GM11168 (cell line): ENCODE data around the gene ADAMTS9.

Experiments used
- in situ Hi-C: fragments of 300-500 bp; cut with MboI; formaldehyde crosslinking; loops from one replicate; pipeline ENCODE4 v1.12.0; 2022; ENCODE audit warnings: low sequenced_read_pairs; ENCODE audit not compliant: unreplicated experiment

The ADAMTS9 gene, protein sequence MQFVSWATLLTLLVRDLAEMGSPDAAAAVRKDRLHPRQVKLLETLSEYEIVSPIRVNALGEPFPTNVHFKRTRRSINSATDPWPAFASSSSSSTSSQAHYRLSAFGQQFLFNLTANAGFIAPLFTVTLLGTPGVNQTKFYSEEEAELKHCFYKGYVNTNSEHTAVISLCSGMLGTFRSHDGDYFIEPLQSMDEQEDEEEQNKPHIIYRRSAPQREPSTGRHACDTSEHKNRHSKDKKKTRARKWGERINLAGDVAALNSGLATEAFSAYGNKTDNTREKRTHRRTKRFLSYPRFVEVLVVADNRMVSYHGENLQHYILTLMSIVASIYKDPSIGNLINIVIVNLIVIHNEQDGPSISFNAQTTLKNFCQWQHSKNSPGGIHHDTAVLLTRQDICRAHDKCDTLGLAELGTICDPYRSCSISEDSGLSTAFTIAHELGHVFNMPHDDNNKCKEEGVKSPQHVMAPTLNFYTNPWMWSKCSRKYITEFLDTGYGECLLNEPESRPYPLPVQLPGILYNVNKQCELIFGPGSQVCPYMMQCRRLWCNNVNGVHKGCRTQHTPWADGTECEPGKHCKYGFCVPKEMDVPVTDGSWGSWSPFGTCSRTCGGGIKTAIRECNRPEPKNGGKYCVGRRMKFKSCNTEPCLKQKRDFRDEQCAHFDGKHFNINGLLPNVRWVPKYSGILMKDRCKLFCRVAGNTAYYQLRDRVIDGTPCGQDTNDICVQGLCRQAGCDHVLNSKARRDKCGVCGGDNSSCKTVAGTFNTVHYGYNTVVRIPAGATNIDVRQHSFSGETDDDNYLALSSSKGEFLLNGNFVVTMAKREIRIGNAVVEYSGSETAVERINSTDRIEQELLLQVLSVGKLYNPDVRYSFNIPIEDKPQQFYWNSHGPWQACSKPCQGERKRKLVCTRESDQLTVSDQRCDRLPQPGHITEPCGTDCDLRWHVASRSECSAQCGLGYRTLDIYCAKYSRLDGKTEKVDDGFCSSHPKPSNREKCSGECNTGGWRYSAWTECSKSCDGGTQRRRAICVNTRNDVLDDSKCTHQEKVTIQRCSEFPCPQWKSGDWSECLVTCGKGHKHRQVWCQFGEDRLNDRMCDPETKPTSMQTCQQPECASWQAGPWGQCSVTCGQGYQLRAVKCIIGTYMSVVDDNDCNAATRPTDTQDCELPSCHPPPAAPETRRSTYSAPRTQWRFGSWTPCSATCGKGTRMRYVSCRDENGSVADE (N-terminal part only)

DNA sequence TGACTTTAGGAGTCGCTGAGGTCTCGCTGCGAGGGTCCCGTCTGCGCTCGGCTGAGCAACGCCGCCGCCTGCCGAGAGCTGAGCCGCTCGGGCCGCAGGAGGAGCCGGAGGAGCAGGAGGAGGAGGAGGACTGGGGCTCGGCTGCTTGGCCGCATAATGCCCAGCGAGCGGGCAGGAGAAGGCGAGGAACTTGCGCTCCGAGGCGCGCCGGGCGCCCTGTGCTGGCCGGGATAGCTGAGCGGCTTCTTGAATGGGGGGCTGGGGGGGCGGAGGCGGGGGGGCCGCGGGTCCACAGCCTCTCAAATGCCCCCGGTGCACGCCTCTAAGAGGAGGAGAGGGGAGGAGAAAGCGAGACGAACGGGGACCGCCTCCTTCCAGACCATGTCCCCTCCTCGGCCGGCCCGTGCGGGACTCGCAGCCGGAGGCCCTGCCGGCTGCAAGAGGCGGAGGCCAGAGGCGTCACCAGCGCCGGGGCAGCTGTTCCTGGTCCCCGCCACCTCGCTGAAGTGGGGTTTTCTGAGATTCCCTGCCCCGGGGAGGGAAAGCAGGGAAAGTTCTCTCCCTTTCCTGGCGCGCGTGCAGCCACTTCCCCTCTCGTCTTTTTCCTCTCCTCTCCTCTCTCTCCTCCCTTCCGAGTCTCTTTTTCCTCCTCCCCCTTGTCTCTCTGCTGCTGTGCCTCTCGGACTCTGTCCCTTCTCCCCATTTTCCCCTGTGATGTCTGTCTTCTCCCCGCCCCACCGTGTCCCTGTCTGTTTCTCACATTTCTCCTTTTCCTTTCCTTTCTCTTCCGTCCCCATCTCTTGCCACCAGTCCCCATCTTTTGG is at the start of gene ADAMTS9:
Gene ADAMTS9, minus strand, starts transcription at position 220 of the 824 bp plus-strand sequence. CDS start 343 bp downstream, outside the sequence.
- in situ Hi-C loops, result no loop called here

- in situ Hi-C loops, result no loop called here
These were observed 44.8 kb upstream of the ADAMTS9 start for GRCh38 chr3:64732576-64732975.

DNA sequence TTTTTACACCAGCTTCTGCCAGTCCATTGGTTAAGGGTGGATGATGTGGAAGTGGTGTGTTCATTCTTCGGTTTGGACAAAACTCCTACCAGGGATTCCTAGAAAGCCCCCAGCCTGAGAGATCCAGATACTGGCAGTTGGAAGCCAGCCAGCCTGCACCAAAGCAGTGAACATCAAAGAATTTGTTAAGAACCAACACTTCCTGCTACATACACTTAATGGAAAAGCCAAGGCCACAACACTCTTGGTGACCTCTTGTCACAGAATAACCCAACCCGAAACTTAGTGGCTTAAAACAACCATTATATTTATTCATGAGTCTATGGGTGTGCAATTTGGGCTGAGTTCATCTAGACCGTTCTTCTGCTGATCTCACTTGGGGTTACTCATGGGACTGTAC is 42.9 kb upstream of the ADAMTS9 start:
- in situ Hi-C loops, result no loop called here

DNA sequence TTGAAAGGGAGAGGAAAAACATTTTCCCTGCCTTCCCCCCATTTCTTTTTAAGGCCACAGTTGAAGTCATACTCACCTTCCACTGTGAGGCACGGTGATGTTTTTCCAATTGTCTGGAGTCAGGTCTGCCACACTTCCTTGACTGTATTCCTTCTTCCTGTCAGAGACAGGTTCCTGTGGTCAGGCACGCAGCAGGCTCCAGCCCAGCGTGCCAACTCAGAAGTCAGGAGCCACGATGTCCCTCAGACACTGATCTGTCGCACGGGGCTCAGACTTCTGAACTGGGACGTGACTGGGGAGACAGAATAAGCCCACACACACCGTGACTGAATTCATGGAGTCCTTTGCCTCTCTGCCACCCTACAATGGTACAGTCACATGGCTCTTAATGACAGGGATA is 41.2 kb upstream of the ADAMTS9 start:
- in situ Hi-C loops, result no loop called here

DNA sequence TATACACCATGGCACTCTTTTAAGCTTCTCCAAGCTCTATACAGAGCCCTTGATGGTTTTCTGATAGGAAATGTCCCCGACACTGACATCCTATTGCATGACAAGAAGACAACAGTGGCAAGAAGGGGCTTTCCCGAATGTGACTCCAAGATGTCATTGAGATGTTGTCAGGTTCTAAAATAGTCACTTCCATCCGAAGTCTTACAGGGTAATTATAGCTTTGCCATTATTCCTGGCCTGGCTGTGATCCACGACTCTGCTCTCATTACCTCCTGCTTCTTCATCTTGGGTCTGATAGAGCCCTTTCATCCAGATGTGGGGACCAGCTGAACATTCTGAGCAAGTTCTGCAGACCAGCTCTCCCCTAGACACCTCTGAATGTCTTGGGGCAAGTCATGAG is 40.6 kb upstream of the ADAMTS9 start:
- in situ Hi-C loops, result no loop called here

DNA sequence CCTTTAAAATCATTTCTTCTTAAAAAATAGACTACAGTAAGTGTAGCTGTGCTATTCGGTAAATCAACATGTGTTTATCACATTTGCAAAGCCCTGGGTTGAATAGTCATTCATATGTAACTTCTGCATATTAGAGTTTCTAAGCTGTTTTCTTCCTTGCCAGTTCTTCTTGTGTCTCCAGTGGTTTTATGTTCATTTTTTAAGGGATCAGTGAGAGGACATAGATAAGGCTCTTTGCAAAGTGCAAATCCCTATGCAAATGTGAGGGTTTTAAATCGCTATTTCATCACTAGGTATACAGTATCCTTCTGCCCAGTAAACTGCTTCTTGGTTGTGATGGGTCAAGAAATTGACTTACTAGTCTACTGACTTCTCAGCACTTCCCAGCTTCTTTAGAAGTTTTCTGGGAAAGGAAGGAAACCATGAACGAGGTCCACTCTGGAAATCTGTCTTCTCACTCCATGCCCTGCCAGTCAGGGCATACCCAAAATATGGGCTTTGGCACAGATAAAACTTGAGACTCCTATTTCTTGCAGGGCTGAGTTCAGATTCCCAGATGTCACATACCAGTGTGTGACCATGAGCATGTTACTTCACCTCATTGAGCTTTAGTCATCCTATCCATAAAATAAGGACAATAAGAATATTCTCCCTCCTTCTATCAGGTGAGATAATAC is 38.8 kb upstream of the ADAMTS9 start:
- in situ Hi-C loops, result no loop called here

GRCh38 chr3:64718976-64719375 is 31.2 kb upstream of the ADAMTS9 start:
- in situ Hi-C loops, result no loop called here

DNA sequence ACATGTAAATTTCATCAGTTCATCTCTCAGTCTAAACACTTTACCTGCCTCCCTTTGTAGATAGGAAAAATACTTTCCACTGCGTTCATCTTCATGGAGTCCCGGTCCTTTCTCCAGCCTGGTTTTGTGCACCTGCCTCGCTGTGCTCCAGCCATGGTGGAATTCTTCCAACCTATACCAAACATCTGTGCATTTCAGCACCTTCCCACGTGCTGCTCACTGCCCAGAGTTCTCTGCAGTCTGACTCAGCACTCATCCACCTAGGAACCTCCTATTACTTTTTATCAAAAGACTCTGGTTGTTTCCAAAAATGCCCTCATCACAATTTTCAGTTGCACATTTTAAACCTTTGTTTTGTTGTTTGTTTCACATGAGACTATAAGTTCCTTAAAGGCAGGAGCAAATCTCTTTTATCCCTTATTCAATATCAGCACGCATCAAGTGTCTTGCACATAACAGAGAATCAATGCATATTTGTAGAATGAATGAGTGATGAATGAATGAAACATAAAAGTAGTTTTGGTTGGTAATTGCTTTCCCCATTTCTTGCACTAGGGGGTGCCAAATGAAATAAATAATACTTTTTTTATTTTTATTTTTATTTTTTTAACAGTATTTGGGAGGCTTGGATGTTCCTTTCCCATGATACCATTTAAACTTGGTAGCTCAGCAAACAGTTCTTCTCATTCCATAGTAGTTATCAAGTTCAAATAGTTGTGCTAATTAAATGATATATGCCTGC is 30.2 kb upstream of the ADAMTS9 start:
- in situ Hi-C loops, result no loop called here

- in situ Hi-C loops, result no loop called here
These were observed 29.6 kb upstream of the ADAMTS9 start for GRCh38 chr3:64717411-64717810.

GRCh38 chr3:64716110-64716710 is 28.4 kb upstream of the ADAMTS9 start:
- in situ Hi-C loops, result no loop called here

DNA sequence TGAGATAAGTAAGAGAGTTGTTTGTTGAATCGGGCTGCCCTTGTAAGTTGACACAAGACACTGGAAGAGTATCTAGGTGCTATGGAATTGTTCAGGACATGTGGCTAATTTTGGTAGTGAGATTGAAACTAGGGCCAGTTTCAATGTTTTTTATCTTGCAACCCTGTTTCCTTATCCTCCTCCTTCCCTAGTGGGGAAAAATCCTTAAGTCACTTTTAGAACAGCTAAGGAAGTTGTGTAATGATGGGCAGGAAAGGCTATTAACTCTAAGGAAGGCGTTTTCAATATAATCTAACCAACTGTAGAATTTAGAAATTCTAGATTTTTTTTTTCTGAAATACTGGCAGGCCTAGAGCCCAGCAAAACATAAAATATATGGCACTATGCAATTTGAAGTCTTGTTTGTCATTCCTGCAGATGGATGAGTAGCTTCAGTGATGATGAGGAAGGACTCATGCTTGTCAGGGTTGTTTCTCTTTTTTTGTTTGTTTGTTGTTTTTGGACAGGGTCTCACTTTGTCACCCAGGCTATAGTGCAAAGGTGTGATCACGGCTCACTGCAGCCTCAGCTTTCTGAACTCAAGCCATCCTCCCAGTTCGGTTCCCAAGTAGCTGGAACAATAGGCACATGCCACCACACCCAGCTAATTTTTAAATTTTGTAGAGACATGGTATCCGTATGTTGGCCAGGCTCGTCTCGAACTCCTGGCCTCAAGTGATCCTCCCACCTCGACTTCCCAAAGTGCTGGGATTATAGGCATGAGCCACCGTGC is 27.6 kb upstream of the ADAMTS9 start:
- in situ Hi-C loops, result no loop called here

DNA sequence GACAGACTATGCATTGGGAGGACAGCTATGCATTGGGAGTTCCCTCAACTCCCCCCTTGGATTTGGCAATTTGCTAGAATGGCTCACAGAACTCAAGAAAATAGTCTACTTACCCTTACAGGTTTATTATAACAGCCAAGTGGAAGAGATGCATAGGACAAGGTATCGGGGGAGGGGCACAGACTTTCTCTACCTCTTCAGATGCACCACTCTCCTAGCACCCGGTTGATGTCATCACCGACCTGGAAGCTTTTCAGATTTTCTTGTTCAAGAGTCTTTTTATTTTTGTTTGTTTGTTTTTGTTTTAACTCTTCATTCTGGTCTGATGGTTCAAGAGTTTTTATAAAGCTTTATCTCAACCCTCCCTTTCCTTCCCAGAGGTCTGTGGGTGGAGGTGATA is 20.7 kb upstream of the ADAMTS9 start:
- in situ Hi-C loops, result no loop called here

DNA sequence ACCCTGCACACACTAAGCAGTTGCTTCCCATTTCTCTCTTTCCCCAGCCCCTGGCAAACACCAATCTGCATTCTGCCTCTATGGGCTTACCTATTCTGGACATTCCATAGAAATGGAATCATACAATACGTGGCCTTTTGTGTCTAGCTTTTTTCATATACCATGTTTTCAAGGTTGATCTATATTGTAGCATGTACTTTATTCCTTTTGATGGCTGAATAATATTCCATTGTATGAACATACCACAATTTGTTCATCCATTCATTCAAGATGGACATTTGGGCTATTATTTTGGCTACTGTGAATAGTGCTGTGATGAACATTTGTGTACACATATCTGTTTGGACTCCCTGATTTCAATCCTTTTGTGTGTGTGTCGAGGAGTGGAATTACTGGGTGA is 18.1 kb upstream of the ADAMTS9 start:
- in situ Hi-C loops, result no loop called here

DNA sequence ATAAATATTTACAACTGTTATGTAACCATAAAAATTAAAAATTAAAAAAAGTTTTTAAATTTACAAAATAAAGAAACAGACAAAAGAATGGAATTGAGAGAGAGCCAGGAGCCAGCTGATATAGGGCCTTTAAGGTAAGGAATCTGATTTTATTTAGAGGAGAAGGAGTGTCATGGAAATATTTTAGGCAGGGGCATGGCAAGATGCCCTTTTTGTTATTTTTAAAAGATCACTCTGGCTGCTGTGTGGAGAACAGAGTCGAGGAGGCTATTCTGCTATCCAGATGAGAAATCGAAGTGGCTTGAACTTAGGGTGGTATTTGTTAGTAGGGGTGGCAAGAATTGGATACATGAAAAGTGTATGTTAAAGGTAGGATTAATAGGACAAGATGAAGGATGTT is 9.1 kb upstream of the ADAMTS9 start:
- in situ Hi-C loops, result no loop called here

GRCh38 chr3:64694114-64694513 is 6.3 kb upstream of the ADAMTS9 start:
- in situ Hi-C loops, result no loop called here

DNA sequence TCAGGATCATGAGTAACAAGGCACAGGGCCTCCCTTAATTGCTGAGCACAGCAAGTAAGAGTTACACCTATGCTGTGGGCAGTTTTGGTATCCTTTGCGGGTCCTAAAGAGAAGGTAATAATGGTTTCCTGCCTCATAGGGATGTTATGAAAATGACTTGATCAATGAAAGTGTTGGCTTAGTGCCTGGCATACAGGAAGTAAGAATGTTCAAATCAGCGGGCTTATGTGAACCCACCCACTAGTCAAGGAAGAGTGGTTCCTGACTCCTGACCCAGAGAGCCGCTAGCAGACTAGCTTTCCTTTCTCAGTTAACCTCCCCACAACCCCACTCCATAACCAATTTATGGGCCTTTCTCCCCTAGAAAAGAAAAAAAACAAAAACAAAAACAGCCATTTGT is 5.2 kb upstream of the ADAMTS9 start:
- in situ Hi-C loops, result no loop called here

GRCh38 chr3:64691051-64691450 is 3.3 kb upstream of the ADAMTS9 start:
- in situ Hi-C loops, result no loop called here
